H1 (cell line): ENCODE data around the gene DIPK2A. TPM values are rescaled to one million over a fixed set of nuclear protein-coding genes. Genes with fewer than 3 reads are reported as not detected.

Experiments used
- CTCF ChIA-PET: fragments of 300-600 bp; sonication (Branson Sonifier 250); formaldehyde crosslinking; loops from one replicate; lab custom pipeline; 2021; ENCODE audit not compliant: partially characterized antibody; lab: Charles Lee
- POLR2A ChIA-PET: fragments of 300-600 bp; sonication (Branson Sonifier 250); formaldehyde crosslinking; loops from one replicate; lab custom pipeline; 2021; ENCODE audit warnings: inconsistent platforms; ENCODE audit not compliant: partially characterized antibody; lab: Charles Lee
- DNase-seq, 2 experiments: peaks; one replicate each; pipeline versions ENCODE4 v3.0.0 to v3.0.0-alpha.2; 2010 to 2022; ENCODE audit warnings: low spot score in 2 of 2, low read depth in 1 of 2, mixed read lengths in 1 of 2
- FAIRE-seq: peaks from 2 replicates; lab custom pipeline; 2011; peaks lifted over from hg19 to GRCh38; lab: Jason Lieb, UNC
- H2AFZ ChIP-seq: 2 replicates; pipeline ENCODE4 v1.8.1; 2012; ENCODE audit warnings: low read length, inconsistent platforms
- H2AK5ac ChIP-seq: 2 replicates; pipeline ENCODE4 v1.6.1; 2013; ENCODE audit warnings: low read depth, low read length
- H2BK120ac ChIP-seq: replicated peaks from 2 replicates; pipeline ENCODE3; 2013; ENCODE audit warnings: low read depth, low read length, inconsistent platforms
- H2BK12ac ChIP-seq: 2 replicates; pipeline ENCODE4 v1.6.1; 2013; ENCODE audit warnings: low read depth, low read length
- H2BK15ac ChIP-seq: 2 replicates; pipeline ENCODE4 v1.6.1; 2013; ENCODE audit warnings: low read length
- H2BK20ac ChIP-seq: 2 replicates; pipeline ENCODE4 v1.6.1; 2013; ENCODE audit warnings: low read length
- H2BK5ac ChIP-seq: 2 replicates; pipeline ENCODE4 v1.6.1; 2013; ENCODE audit warnings: low read depth, low read length
- H3K14ac ChIP-seq: 2 replicates; pipeline ENCODE4 v1.6.1; 2013; ENCODE audit warnings: inconsistent platforms; ENCODE audit not compliant: insufficient read length
- H3K18ac ChIP-seq: 2 replicates; pipeline ENCODE4 v1.6.1; 2013; ENCODE audit warnings: low read length; ENCODE audit errors: extremely low read depth
- H3K23ac ChIP-seq: 2 replicates; pipeline ENCODE4 v1.6.1; 2013; ENCODE audit warnings: inconsistent platforms; ENCODE audit not compliant: insufficient read length
- H3K23me2 ChIP-seq: 2 replicates; pipeline ENCODE4 v1.6.1; 2013; ENCODE audit warnings: low read depth, low read length
- H3K27ac ChIP-seq: 2 replicates; pipeline ENCODE4 v1.6.1; 2011; ENCODE audit warnings: low read depth, low read length, inconsistent platforms
- H3K27me3 ChIP-seq, 4 experiments: replicated peaks in 1 of 4; 1 replicate in 1 of 4; 2 replicates in 3 of 4; pipeline versions ENCODE4 v1.6.1 to v1.8.1; 2011 to 2013; ENCODE audit warnings: low read length in 3 of 4, mild to moderate bottlenecking in 3 of 4, inconsistent platforms in 2 of 4, mixed read lengths in 2 of 4, moderate library complexity in 1 of 4; ENCODE audit not compliant: control insufficient read depth in 3 of 4, insufficient read depth in 3 of 4; ENCODE audit errors: extremely low read depth in 1 of 4
- H3K36me3 ChIP-seq, 4 experiments: 2 replicates each; pipeline versions ENCODE4 v1.6.1 to v1.8.1; 2011 to 2013; ENCODE audit warnings: mild to moderate bottlenecking in 4 of 4, low read length in 3 of 4, moderate library complexity in 2 of 4, control low read depth in 1 of 4, inconsistent platforms in 1 of 4; ENCODE audit not compliant: insufficient read depth in 4 of 4, control insufficient read depth in 2 of 4
- H3K4ac ChIP-seq: replicated peaks from 2 replicates; pipeline ENCODE3; 2013; ENCODE audit warnings: low read length, low read depth, mixed read lengths, inconsistent platforms; ENCODE audit not compliant: insufficient read length
- H3K4me1 ChIP-seq, 4 experiments: replicated peaks in 1 of 4; 1 replicate in 1 of 4; 2 replicates in 3 of 4; pipeline versions ENCODE4 v1.6.1 to v1.8.1; 2011 to 2013; ENCODE audit warnings: low read length in 3 of 4, inconsistent platforms in 2 of 4, mixed read lengths in 1 of 4; ENCODE audit not compliant: insufficient read depth in 4 of 4, control insufficient read depth in 3 of 4
- H3K4me2 ChIP-seq, 2 experiments: 2 replicates each; pipeline versions ENCODE4 v1.6.1 to v1.8.1; 2011 to 2013; ENCODE audit warnings: low read depth in 2 of 2, low read length in 2 of 2, control low read depth in 1 of 2, inconsistent platforms in 1 of 2, mild to moderate bottlenecking in 1 of 2; ENCODE audit not compliant: insufficient read depth in 1 of 2
- H3K4me3 ChIP-seq, 4 experiments: fragments of 200-600, 300-600 bp in 1 of 4; sonication (generic), shearing (Covaris generic), sonication (Bioruptor Twin) in 1 of 4; 2 replicates each; pipeline versions ENCODE4 v1.5.1 to v1.8.1; 2011 to 2016; ENCODE audit warnings: low read length in 4 of 4, low read depth in 3 of 4, control low read depth in 2 of 4, inconsistent platforms in 2 of 4, mild to moderate bottlenecking in 2 of 4, mixed read lengths in 1 of 4, moderate library complexity in 1 of 4; ENCODE audit not compliant: insufficient read depth in 2 of 4; ENCODE audit errors: extremely low read depth in 1 of 4
- H3K56ac ChIP-seq: replicated peaks from 2 replicates; pipeline ENCODE3; 2013; ENCODE audit warnings: low read depth, mild to moderate bottlenecking, mixed read lengths, low read length, inconsistent platforms; ENCODE audit not compliant: insufficient read length
- H3K79me1 ChIP-seq: 2 replicates; pipeline ENCODE4 v1.6.1; 2013; ENCODE audit warnings: low read depth, low read length, control low read depth
- H3K79me2 ChIP-seq, 2 experiments: 2 replicates each; pipeline versions ENCODE4 v1.6.1 to v1.8.1; 2012 to 2013; ENCODE audit warnings: low read length in 2 of 2, mild to moderate bottlenecking in 2 of 2, inconsistent platforms in 1 of 2; ENCODE audit not compliant: insufficient read depth in 2 of 2, control insufficient read depth in 1 of 2
- H3K9ac ChIP-seq, 4 experiments: replicated peaks in 1 of 4; 1 replicate in 1 of 4; 2 replicates in 3 of 4; pipeline versions ENCODE4 v1.6.1 to v1.8.1; 2011 to 2013; ENCODE audit warnings: low read depth in 3 of 4, low read length in 3 of 4, control low read depth in 2 of 4, mild to moderate bottlenecking in 2 of 4, moderate library complexity in 2 of 4, inconsistent platforms in 1 of 4; ENCODE audit errors: extremely low read depth in 1 of 4
- H3K9me3 ChIP-seq, 2 experiments: 2 replicates each; pipeline versions ENCODE4 v1.6.1 to v1.8.1; 2012 to 2013; ENCODE audit warnings: mild to moderate bottlenecking in 2 of 2, moderate library complexity in 2 of 2, control low read depth in 1 of 2, inconsistent platforms in 1 of 2, low read depth in 1 of 2, low read length in 1 of 2, mixed read lengths in 1 of 2; ENCODE audit not compliant: insufficient read depth in 2 of 2
- H4K20me1 ChIP-seq, 2 experiments: replicated peaks in 1 of 2; 2 replicates each; pipeline versions ENCODE3 to v1.8.1; 2011 to 2013; ENCODE audit warnings: inconsistent platforms in 2 of 2, low read length in 2 of 2, mild to moderate bottlenecking in 1 of 2; ENCODE audit not compliant: insufficient read depth in 2 of 2, control insufficient read depth in 1 of 2
- H4K5ac ChIP-seq: 2 replicates; pipeline ENCODE4 v1.6.1; 2013; ENCODE audit warnings: low read length, low read depth, mixed read lengths, inconsistent platforms; ENCODE audit not compliant: insufficient read length
- H4K8ac ChIP-seq: 2 replicates; pipeline ENCODE4 v1.8.0; 2013; ENCODE audit warnings: mild to moderate bottlenecking, moderate library complexity, low read length, inconsistent platforms; ENCODE audit not compliant: insufficient read depth; ENCODE audit errors: extremely low read depth
- H4K91ac ChIP-seq: replicated peaks from 2 replicates; pipeline ENCODE3; 2013; ENCODE audit warnings: low read length, mixed read lengths, inconsistent platforms; ENCODE audit not compliant: insufficient read length
- BRCA1 ChIP-seq: IDR thresholded peaks from 2 replicates; pipeline ENCODE4 v1.6.1; 2012; ENCODE audit warnings: low read depth, low read length, improper control_type of control experiment
- CBX8 ChIP-seq: fragments of 300-800, 300-1000 bp; sonication (generic); IDR thresholded peaks from 2 replicates; pipeline ENCODE4 v1.7.1; 2016; ENCODE audit warnings: low read depth, low read length, borderline replicate concordance
- CEBPB ChIP-seq: IDR thresholded peaks from 2 replicates; pipeline ENCODE4 v1.6.1; 2012; ENCODE audit warnings: low read depth, low read length
- EP300 ChIP-seq, 2 experiments: IDR thresholded peaks; 1 replicate in 1 of 2; 2 replicates in 1 of 2; pipeline ENCODE4 v1.6.1; 2011 to 2012; ENCODE audit warnings: low read depth in 2 of 2, low read length in 2 of 2, mild to moderate bottlenecking in 2 of 2, borderline replicate concordance in 1 of 2, inconsistent platforms in 1 of 2, moderate library complexity in 1 of 2
- HDAC6 ChIP-seq: IDR thresholded peaks from one replicate; pipeline ENCODE4 v1.7.1; 2012; ENCODE audit warnings: low read depth, mild to moderate bottlenecking, inconsistent platforms, low read length, moderate library complexity
- NRF1 ChIP-seq: IDR thresholded peaks from 2 replicates; pipeline ENCODE4 v1.6.1; 2011; ENCODE audit warnings: mild to moderate bottlenecking, low read depth, low read length, improper control_type of control experiment
- PHF8 ChIP-seq: fragments of 200-600 bp; sonication (generic); conservative IDR thresholded peaks from 2 replicates; pipeline ENCODE4 v1.7.1; 2012; ENCODE audit warnings: low read depth, mild to moderate bottlenecking, inconsistent platforms, low read length, moderate library complexity
- POU5F1 ChIP-seq: IDR thresholded peaks from 2 replicates; pipeline ENCODE4 v1.6.1; 2011; ENCODE audit warnings: low read depth, mild to moderate bottlenecking, low read length, moderate library complexity
- TBP ChIP-seq: IDR thresholded peaks from 2 replicates; pipeline ENCODE4 v1.6.1; 2011; ENCODE audit warnings: low read depth, low read length, improper control_type of control experiment
- YY1 ChIP-seq: IDR thresholded peaks from 2 replicates; pipeline ENCODE4 v1.6.1; 2011; ENCODE audit warnings: low read depth, mild to moderate bottlenecking, low read length
- WGBS, 2 experiments: shearing (Covaris generic) in 1 of 2; methylation state at CpG; one replicate each; pipeline versions ENCODE4 v1.1.6 to v1.1.7; 2013 to 2015; ENCODE audit warnings: low lambda C conversion rate in 2 of 2, mixed read lengths in 2 of 2, inconsistent platforms in 1 of 2, low coverage in 1 of 2, missing lambda C conversion rate in 1 of 2; ENCODE audit not compliant: insufficient replicate concordance in 2 of 2, insufficient coverage in 1 of 2, insufficient read length in 1 of 2; ENCODE audit errors: extremely low coverage in 1 of 2, missing lambda C conversion rate in 1 of 2; 5-methylcytosine and 5-hydroxymethylcytosine counted together
- polyA plus RNA-seq, 7 experiments: library from polyadenylated mRNA; depleted of rRNA in 3 of 7; stranded (reverse) in 5 of 7; unstranded in 2 of 7; fragments of >200 nt in 5 of 7; fragments of 200-250 nt in 2 of 7; gene quantifications; 1 replicate in 5 of 7; 2 replicates in 1 of 7; 4 replicates in 1 of 7; pipeline versions ENCODE4 v1.2.1 to v1.2.3, GENCODE V29; 2011 to 2013; ENCODE audit warnings: missing spikeins in 2 of 7, mixed read lengths in 2 of 7
- total RNA-seq: library from RNA; stranded (reverse); fragmentation: NEBNext Ultra II Directional; extraction: Animal tissue kit (Norgen Biotek cat#: 25700); gene quantifications from 2 replicates; pipeline ENCODE4 v1.2.1, GENCODE V29; 2021
- TF ChIP-seq, protein P1 (sequence below): IDR thresholded peaks from 2 replicates; pipeline ENCODE4 v1.6.1; 2012; ENCODE audit warnings: inconsistent platforms

Gene DIPK2A
- total and polyA plus RNA-seq, 2 of the 8 experiments (the other 6 are each of a cell fraction or from before 2014, with no cell fraction given), result 18.4 to 28.7 TPM

DNA sequence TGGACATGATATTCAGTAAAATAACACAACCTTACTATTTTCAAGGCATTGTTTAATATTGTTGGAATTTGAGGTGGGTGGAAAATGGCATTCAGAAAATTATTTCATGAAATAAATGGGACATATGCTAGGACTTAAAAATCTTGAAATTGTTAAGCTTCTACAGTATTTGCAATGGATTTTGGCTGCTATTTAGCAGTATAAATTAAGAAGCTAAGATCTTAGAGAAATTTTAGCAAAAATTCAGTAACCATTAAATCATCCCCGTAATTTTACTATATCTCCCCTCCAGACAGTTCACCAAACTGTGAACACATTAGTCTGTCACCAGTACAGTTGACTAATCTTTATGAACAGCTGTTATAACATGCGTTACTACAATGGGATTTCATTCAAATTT is 8.2 kb downstream of the DIPK2A start:
- no peak overlapping the region for H3K27ac ChIP-seq
- no peak overlapping the region for H4K91ac ChIP-seq
- H3K18ac ChIP-seq, result no peak overlapping the region
- ChIA-PET POLR2A (interaction anchor here (1.8 kb wide), 1 partner anchor 8 kb away, joined by 7 read pairs; the partner anchor contains the start of gene DIPK2A), CTCF (interaction anchor here (0.8 to 1.2 kb wide), 3 partner anchors 29 to 271 kb away, joined by 3 to 4 read pairs (median 3); no protein-coding TSS in a partner anchor)
- H3K9me3 ChIP-seq, result no peaks in the 10 kb centered on the region
- H2BK5ac ChIP-seq, result no peak overlapping the region
- no peak overlapping the region for H2BK15ac ChIP-seq
- H2BK120ac ChIP-seq, result no peak overlapping the region
- no peak for DNase-seq
- H4K20me1 ChIP-seq, result peaks cover 3% of the 10 kb centered on the region in 2 experiments
- 83% methylated on average over 2 of the region's 2 CpGs; no CpG with 5 or more reads in 1 of the 2 experiments for WGBS, 2 experiments
- H2AFZ ChIP-seq, result no peak overlapping the region
- FAIRE-seq, result no peak
- H2AK5ac ChIP-seq, result no peak overlapping the region
- H3K4ac ChIP-seq, result no peak overlapping the region
- H3K4me2 ChIP-seq, result no peak overlapping the region
- no peak overlapping the region for H2BK20ac ChIP-seq
- H3K4me1 ChIP-seq, result no peaks in the 10 kb centered on the region; a peak in 3 of 7 replicates
- no peak overlapping the region for H3K4me3 ChIP-seq
- H3K9ac ChIP-seq, result no peak overlapping the region
- H4K5ac ChIP-seq, result no peak overlapping the region
- no peak overlapping the region for H2BK12ac ChIP-seq
- peaks cover 4 to 99% of the 10 kb centered on the region in 2 experiments; a peak in 3 of 4 replicates for H3K79me2 ChIP-seq
- no peak overlapping the region for H3K14ac ChIP-seq
- H3K23me2 ChIP-seq, result no peaks in the 10 kb centered on the region
- H3K36me3 ChIP-seq, result peaks cover 0 to 5% (median 0%) of the 10 kb centered on the region in 4 experiments; a peak in 1 of 8 replicates
- H3K79me1 ChIP-seq, result no peaks in the 10 kb centered on the region
- H3K56ac ChIP-seq, result no peak overlapping the region
- H4K8ac ChIP-seq, result no peak overlapping the region
- no peak overlapping the region for H3K23ac ChIP-seq
- H3K27me3 ChIP-seq, result no peaks in the 10 kb centered on the region
- no peak for TF ChIP-seq PHF8
- no peak for TF ChIP-seq CEBPB
- TF ChIP-seq TBP, result no peak
- TF ChIP-seq CBX8, result no peak
- no peak for TF ChIP-seq HDAC6
- TF ChIP-seq YY1, result no peak
- no peak for TF ChIP-seq BRCA1
- TF ChIP-seq NRF1, result no peak
- TF ChIP-seq, protein P1, sequence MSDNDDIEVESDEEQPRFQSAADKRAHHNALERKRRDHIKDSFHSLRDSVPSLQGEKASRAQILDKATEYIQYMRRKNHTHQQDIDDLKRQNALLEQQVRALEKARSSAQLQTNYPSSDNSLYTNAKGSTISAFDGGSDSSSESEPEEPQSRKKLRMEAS, result no peak
- no peak for TF ChIP-seq EP300 (IDR thresholded peaks at IDR 0.05; ENCODE audit: borderline replicate concordance in 1 of 2, low read depth in 2 of 2, low read length in 2 of 2)
- TF ChIP-seq POU5F1, result no peak
